ENCODE data around the gene BRIX1.

DNA sequence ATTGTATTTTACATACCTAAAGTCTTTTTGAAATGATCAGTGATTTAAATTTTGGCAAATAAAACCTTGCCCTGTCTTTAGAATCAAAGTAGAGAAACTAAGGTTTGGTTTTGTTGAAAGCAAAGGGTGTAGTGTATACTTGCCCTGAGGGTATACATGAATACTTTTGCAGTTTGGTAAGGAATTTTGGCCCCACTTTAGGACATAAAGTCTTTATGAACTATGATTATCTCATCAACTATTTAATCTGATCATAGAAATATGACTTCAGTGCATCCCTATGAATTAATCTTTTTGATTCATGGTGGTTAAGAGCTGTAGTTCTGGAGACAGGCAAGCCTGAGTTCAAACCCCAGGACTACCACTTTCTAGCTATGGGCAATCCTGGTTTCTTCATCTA lies 17.9 kb upstream of the BRIX1 start:
- no peak for TF ChIP-seq HDGF (IDR thresholded peaks at IDR 0.05; ENCODE audit: borderline replicate concordance)
- no peak for TF ChIP-seq ARNT (IDR thresholded peaks at IDR 0.05)
- TF ChIP-seq BHLHE40 (IDR thresholded peaks at IDR 0.05; ENCODE audit: borderline replicate concordance), result no peak
- TF ChIP-seq SUZ12 (IDR thresholded peaks at IDR 0.05), result no peak
- no peak for TF ChIP-seq FOXM1 (IDR thresholded peaks at IDR 0.05; ENCODE audit: borderline replicate concordance)
- TF ChIP-seq SP1 (IDR thresholded peaks at IDR 0.05), result no peak
- no peak for TF ChIP-seq TARDBP (IDR thresholded peaks at IDR 0.05)
- no peak for TF ChIP-seq FOXK2 (IDR thresholded peaks at IDR 0.05)
- no peak for TF ChIP-seq LEF1 (IDR thresholded peaks at IDR 0.05; ENCODE audit: borderline replicate concordance)
- TF ChIP-seq ELF4 (IDR thresholded peaks at IDR 0.05), result no peak

Data from HEK293T (cell line).